PC-3 (cell line): ENCODE data around the gene EPS8L3. TPM values are rescaled to one million over a fixed set of nuclear protein-coding genes. Genes with fewer than 3 reads are reported as not detected.
"Not testable (repeated sequence)": the region's sequence is repeated elsewhere in the genome, so short reads cannot be mapped to it uniquely, and the experiment has no call there.

ENCODE experiments used
- ATAC-seq: fragments of 200-7000 bp; cut with Tn5 transposase; 2 replicates; pipeline ENCODE4 v1.9.1; 2020; ENCODE audit warnings: mild to moderate bottlenecking, moderate library complexity
- BruUV-seq: library from RNA; stranded (reverse); fragments of 400-500 nt; replicated peaks from 2 replicates; lab custom pipeline; 2021; lab: Mats Ljungman, UMichigan
- CTCF ChIA-PET: fragments of 300-600 bp; sonication (Branson Sonifier 250); formaldehyde crosslinking; loops from one replicate; lab custom pipeline; 2022; ENCODE audit warnings: antibody characterized with exemption; lab: Charles Lee
- POLR2A ChIA-PET: fragments of 300-600 bp; sonication (Branson Sonifier 250); formaldehyde crosslinking; loops from one replicate; lab custom pipeline; 2022; ENCODE audit warnings: antibody characterized with exemption; ENCODE audit not compliant: unreplicated experiment; lab: Charles Lee
- DNase-seq: peaks from one replicate; pipeline ENCODE4 v3.0.0-alpha.2; 2015
- H2AFZ ChIP-seq: fragments of 300-600 bp; sonication (generic); 2 replicates; pipeline ENCODE4 v1.6.0; 2016; ENCODE audit warnings: antibody characterized with exemption, low read length
- H3F3A ChIP-seq: fragments of 300-600 bp; sonication (generic); one replicate; pipeline ENCODE4 v1.6.0; 2017; ENCODE audit warnings: antibody characterized with exemption, low read length, control low read depth, mild to moderate bottlenecking; ENCODE audit not compliant: unreplicated experiment
- H3K27ac ChIP-seq: fragments of 300-600 bp; sonication (generic); 2 replicates; pipeline ENCODE4 v1.5.1; 2016; ENCODE audit warnings: mild to moderate bottlenecking, low read length
- H3K27me3 ChIP-seq: fragments of 300-600 bp; sonication (generic); 2 replicates; pipeline ENCODE4 v1.6.1; 2016; ENCODE audit warnings: low read length, mixed read lengths
- H3K36me3 ChIP-seq: fragments of 300-600 bp; sonication (generic); 2 replicates; pipeline ENCODE4 v1.6.1; 2016; ENCODE audit warnings: low read depth, mixed run types, low read length, mixed read lengths
- H3K4me1 ChIP-seq: fragments of 300-600 bp; sonication (generic); 2 replicates; pipeline ENCODE4 v1.5.1; 2016; ENCODE audit warnings: low read length; ENCODE audit not compliant: insufficient read depth
- H3K4me2 ChIP-seq: fragments of 300-600 bp; sonication (generic); 2 replicates; pipeline ENCODE4 v1.6.0; 2016; ENCODE audit warnings: low read length
- H3K4me3 ChIP-seq: fragments of 300-600 bp; sonication (generic); 2 replicates; pipeline ENCODE4 v1.5.1; 2016; ENCODE audit warnings: mild to moderate bottlenecking, low read length, mixed read lengths
- H3K79me2 ChIP-seq: fragments of 300-600 bp; sonication (generic); 2 replicates; pipeline ENCODE4 v1.6.1; 2017; ENCODE audit warnings: low read length, mixed read lengths
- H3K9ac ChIP-seq: fragments of 300-600 bp; sonication (generic); 2 replicates; pipeline ENCODE4 v1.6.0; 2016; ENCODE audit warnings: mild to moderate bottlenecking, low read length
- H3K9me2 ChIP-seq: fragments of 300-600 bp; sonication (generic); replicated peaks from 2 replicates; pipeline ENCODE4 v1.6.1; 2016; ENCODE audit warnings: mixed run types, low read length, mixed read lengths
- H3K9me3 ChIP-seq: fragments of 300-600 bp; sonication (generic); 2 replicates; pipeline ENCODE4 v1.6.1; 2016; ENCODE audit warnings: low read length, mixed read lengths
- H4K20me1 ChIP-seq: fragments of 300-600 bp; sonication (generic); 2 replicates; pipeline ENCODE4 v1.6.1; 2016; ENCODE audit warnings: low read length, mixed read lengths
- EZH2 ChIP-seq: fragments of 300-600 bp; sonication (generic); IDR thresholded peaks from one replicate; pipeline ENCODE4 v1.6.1; 2017; ENCODE audit warnings: antibody characterized with exemption, mild to moderate bottlenecking, low read length; ENCODE audit not compliant: unreplicated experiment
- EZH2phosphoT487 ChIP-seq: fragments of 300-600 bp; sonication (generic); IDR thresholded peaks from 2 replicates; pipeline ENCODE4 v1.6.1; 2018; ENCODE audit warnings: mild to moderate bottlenecking, antibody characterized with exemption, low read length, borderline replicate concordance
- intact Hi-C: fragments of 100-400 bp; cut with micrococcal nuclease; formaldehyde crosslinking; loops from 2 replicates; pipeline ENCODE4 v1.9.0; 2023
- total RNA-seq: library from RNA; depleted of rRNA; stranded (reverse); fragments of >200 nt; gene quantifications from 2 replicates; pipeline ENCODE4 v1.2.3, GENCODE V29; 2014
- TF ChIP-seq, protein P1 (sequence below): fragments of 300-600 bp; sonication (generic); conservative IDR thresholded peaks from 2 replicates; pipeline ENCODE4 v1.5.1; 2017; ENCODE audit warnings: antibody characterized with exemption, low read depth, mild to moderate bottlenecking, low read length

Gene EPS8L3
- total RNA-seq, 1 experiment from 2014 or later, result not detected

DNA sequence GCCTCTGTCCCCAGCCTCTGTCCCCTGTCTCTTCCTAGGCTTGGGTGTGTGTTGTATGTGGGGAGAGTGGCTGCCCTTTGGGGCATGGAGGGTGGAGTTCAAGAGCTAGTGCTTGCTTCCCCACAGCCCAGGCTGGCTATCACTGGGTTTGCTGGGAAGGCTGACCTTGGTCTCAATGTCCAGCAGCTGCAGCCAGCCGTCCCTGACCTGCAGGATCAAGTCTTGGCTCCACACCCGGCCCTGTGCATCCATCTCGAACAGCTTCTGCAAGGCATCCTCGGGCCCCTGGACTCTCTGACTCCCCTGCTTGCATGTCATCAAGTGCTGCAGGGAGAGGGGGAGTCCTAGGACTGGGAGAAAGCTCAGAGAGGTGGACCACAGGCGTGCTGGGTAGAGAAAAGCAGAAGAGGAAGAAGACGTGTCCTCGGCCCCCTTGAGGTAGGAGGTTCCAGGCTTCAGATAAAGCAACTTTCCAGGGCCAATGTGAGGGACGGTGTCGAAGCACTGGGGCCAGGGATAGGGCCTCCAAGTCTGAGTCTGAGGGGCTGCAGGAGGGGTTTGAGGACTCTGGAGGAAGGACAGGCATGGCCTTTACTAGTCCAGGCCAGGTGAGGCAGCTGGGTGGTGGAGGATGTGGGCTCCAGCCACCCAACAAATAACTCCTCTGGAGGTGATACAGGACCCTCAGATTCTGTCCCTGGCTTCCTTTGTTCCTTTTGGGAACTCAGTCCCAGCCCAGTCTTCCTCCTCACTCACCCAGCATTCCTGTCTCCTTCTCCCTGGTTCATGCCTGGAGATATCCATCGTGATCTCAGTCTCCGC lies 4.0 kb downstream of the EPS8L3 start:
- DNase-seq, result no peak
- Histone ChIP-seq H3K27me3 (no peaks in the 10 kb centered on the region), H2AFZ (no peak overlapping the region), H3K9me2 (no peaks in the 10 kb centered on the region), H3K9me3 (no peaks in the 10 kb centered on the region), H4K20me1 (no peaks in the 10 kb centered on the region), H3K27ac (no peak overlapping the region), H3K79me2 (no peaks in the 10 kb centered on the region), H3K4me3 (no peak overlapping the region), H3F3A (no peaks in the 10 kb centered on the region), H3K4me2 (no peak overlapping the region), H3K4me1 (peaks cover 10% of the 10 kb centered on the region), H3K36me3 (no peaks in the 10 kb centered on the region), H3K9ac (no peak overlapping the region)
- BruUV-seq, result no TSS peak
- intact Hi-C loops, result no loop called here
- ChIA-PET POLR2A (no interaction called here), CTCF (no interaction called here)
- TF ChIP-seq, protein P1, sequence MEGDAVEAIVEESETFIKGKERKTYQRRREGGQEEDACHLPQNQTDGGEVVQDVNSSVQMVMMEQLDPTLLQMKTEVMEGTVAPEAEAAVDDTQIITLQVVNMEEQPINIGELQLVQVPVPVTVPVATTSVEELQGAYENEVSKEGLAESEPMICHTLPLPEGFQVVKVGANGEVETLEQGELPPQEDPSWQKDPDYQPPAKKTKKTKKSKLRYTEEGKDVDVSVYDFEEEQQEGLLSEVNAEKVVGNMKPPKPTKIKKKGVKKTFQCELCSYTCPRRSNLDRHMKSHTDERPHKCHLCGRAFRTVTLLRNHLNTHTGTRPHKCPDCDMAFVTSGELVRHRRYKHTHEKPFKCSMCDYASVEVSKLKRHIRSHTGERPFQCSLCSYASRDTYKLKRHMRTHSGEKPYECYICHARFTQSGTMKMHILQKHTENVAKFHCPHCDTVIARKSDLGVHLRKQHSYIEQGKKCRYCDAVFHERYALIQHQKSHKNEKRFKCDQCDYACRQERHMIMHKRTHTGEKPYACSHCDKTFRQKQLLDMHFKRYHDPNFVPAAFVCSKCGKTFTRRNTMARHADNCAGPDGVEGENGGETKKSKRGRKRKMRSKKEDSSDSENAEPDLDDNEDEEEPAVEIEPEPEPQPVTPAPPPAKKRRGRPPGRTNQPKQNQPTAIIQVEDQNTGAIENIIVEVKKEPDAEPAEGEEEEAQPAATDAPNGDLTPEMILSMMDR, result no peak
- TF ChIP-seq EZH2phosphoT487 (no peak), EZH2 (no peak)
- ATAC-seq, result no peak

DNA sequence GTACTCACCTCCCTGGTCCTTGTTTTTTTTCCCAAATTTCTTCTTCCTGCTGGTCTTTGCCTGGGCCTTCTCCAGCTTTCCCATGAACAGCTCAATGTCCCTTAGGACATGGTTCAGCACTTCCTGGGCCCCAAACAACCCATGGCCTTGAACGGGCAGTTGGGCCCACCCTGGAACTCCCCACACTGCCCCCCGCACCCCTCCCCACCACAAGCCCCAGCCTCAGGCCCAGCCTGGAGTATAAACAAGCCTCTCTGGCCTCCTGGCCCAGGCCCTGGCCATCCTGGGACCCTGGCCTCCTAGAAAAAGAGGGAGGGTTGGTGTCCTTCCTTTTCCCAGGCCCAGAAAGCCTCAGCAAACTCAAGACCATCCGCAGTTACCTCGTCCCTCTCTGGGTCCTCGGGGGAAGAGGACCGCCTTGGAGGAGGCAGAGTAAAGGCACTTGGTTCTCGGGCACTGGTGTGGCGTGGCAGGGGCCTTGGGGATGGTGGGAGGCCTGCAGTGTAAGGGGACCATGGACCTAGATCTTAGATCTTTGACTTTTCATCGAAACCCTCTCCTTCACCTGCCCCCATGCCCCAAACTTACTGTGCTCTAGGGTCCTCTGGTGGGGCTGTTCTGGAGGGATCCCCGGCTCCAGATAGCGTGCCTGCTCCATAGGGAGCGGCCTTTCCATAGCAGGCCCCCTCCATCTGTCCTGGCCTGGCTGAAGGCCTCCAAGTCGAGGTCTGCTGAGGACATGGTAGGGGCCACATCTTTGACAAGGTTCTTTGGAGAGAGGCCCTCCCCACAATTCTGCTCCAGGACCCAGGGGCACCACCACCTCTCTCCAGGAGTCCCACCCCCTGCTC lies 5.6 kb downstream of the EPS8L3 start:
- Histone ChIP-seq H3K27ac (no peak overlapping the region), H4K20me1 (no peaks in the 10 kb centered on the region), H3K36me3 (no peaks in the 10 kb centered on the region), H3K4me1 (peaks cover 7% of the 10 kb centered on the region), H3K79me2 (no peaks in the 10 kb centered on the region), H3K4me3 (no peak overlapping the region), H3K9ac (no peak overlapping the region), H3F3A (no peaks in the 10 kb centered on the region), H3K9me3 (no peaks in the 10 kb centered on the region), H3K9me2 (no peaks in the 10 kb centered on the region), H3K4me2 (no peak overlapping the region), H2AFZ (no peak overlapping the region), H3K27me3 (no peaks in the 10 kb centered on the region)
- TF ChIP-seq EZH2 (no peak), EZH2phosphoT487 (no peak)
- DNase-seq (no peak), ATAC-seq (no peak)
- BruUV-seq, result no TSS peak
- POLR2A ChIA-PET, result no interaction called here
- intact Hi-C loops, result no loop called here
- CTCF ChIA-PET, result no interaction called here

DNA sequence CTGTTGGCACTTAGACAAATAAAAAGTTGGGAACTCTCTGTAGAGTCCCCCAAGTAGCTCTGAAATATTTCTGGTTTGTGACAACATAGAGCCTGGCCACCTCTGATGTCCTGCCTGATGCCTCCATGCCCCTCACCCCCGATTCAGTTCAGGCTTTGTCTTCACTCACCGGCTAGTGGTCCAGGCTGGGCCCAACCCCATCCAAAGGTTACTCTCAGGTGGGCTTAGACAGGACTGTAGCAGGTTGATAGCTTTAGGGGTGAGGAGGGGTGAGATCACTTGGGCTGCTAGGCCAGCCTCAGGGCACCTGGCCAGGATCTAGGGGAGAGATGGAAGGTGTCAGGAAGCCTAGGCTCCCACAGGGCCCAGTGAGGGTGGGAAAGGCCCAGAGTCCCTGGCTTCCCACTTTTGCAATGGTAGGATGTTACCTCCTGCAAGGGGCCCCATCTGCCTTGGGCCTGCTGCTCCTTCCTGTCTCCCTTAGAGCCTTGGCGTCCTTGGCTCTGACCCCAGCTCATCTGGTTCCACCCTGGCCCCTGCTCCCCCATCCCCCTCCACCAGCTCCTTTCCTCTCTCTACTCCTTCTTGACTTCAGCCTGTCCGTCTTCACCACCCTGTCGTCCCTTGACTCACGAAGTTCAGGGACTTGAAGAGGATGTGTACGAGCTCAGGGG lies 6.7 kb downstream of the EPS8L3 start:
- TF ChIP-seq, protein P1, result no peak
- TF ChIP-seq EZH2, result no peak
- TF ChIP-seq EZH2phosphoT487, result no peak
- intact Hi-C loops, result no loop called here
- Histone ChIP-seq H3K36me3 (no peaks in the 10 kb centered on the region), H3F3A (no peaks in the 10 kb centered on the region), H3K9me3 (no peaks in the 10 kb centered on the region), H3K27ac (no peak overlapping the region), H3K4me3 (no peak overlapping the region), H3K4me2 (no peak overlapping the region), H3K79me2 (no peaks in the 10 kb centered on the region), H2AFZ (no peak overlapping the region), H3K9me2 (no peaks in the 10 kb centered on the region), H3K9ac (no peak overlapping the region), H4K20me1 (no peaks in the 10 kb centered on the region), H3K4me1 (no peaks in the 10 kb centered on the region), H3K27me3 (no peaks in the 10 kb centered on the region)
- DNase-seq (no peak), ATAC-seq (no peak)
- ChIA-PET CTCF (no interaction called here), POLR2A (no interaction called here)
- BruUV-seq, result no TSS peak

DNA sequence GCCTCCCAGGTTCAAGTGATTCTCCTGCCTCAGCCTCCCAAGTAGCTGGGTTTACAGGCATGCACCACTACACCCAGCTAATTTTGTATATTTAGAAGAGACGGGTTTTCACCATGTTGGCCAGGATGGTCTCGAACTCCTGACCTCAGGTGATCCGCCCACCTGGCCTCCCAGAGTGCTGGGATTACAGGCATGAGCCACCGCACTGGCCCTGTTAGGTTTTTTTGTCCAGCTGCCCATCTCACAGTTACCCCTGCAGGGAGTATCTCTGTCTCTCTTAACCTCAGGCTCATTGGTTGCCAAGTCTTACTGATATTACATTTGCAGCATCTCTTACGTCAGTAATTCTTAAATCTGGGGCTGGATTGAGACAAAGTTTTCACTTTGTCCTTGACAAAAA lies 7.4 kb downstream of the EPS8L3 start:
- BruUV-seq, H3F3A ChIP-seq, H3K9me3 ChIP-seq, ATAC-seq, H4K20me1 ChIP-seq, CTCF ChIA-PET, H3K27me3 ChIP-seq, H3K9me2 ChIP-seq, intact Hi-C loops, H3K27ac ChIP-seq, H3K4me2 ChIP-seq, H2AFZ ChIP-seq, H3K79me2 ChIP-seq, H3K36me3 ChIP-seq, DNase-seq, H3K9ac ChIP-seq, POLR2A ChIA-PET, H3K4me1 ChIP-seq, H3K4me3 ChIP-seq: not testable (repeated sequence)
